Natural killer cell (primary cell): ENCODE measurements around the gene FOXC1. TPM values are rescaled to one million over a fixed set of nuclear protein-coding genes. Genes with fewer than 3 reads are reported as not detected.

Experiments used
- ATAC-seq, 3 donors: fragments of 150-1000 bp in 2 of 3; fragments of 200-7000 bp in 1 of 3; cut with Tn5 transposase; 1 replicate in 1 of 3; 2 replicates in 2 of 3; pipeline ENCODE4 v1.10.0; 2021; ENCODE audit warnings: mild to moderate bottlenecking in 2 of 3, moderate library complexity in 2 of 3
- DNase-seq, 2 donors: peaks; one replicate each; pipeline versions ENCODE4 v3.0.0 to v3.0.0-alpha.2; 2013 to 2021; ENCODE audit warnings: mixed read lengths in 1 of 2
- H3K27ac ChIP-seq: one replicate; pipeline ENCODE4 v1.5.1; 2013; ENCODE audit warnings: mild to moderate bottlenecking, low read length
- H3K27me3 ChIP-seq: one replicate; pipeline ENCODE4 v1.6.1; 2013; ENCODE audit warnings: low read length; ENCODE audit not compliant: control insufficient read depth, insufficient read depth
- H3K36me3 ChIP-seq: one replicate; pipeline ENCODE4 v1.6.1; 2013; ENCODE audit warnings: low read length; ENCODE audit not compliant: control insufficient read depth, insufficient read depth
- H3K4me1 ChIP-seq: one replicate; pipeline ENCODE4 v1.6.1; 2013; ENCODE audit warnings: low read length; ENCODE audit not compliant: control insufficient read depth, insufficient read depth
- H3K4me3 ChIP-seq: one replicate; pipeline ENCODE4 v1.5.1; 2013; ENCODE audit warnings: low read length
- H3K9me3 ChIP-seq: one replicate; pipeline ENCODE4 v1.6.1; 2013; ENCODE audit warnings: low read length; ENCODE audit not compliant: control insufficient read depth, insufficient read depth
- H3K27ac Mint-ChIP-seq, 2 donors: one replicate each; pipeline ENCODE4 v1.8.0; 2022; ENCODE audit warnings: mild to moderate bottlenecking in 2 of 2, mixed read lengths in 2 of 2, moderate library complexity in 1 of 2
- H3K27me3 Mint-ChIP-seq, 2 donors: one replicate each; pipeline ENCODE4 v1.8.0; 2022; ENCODE audit warnings: low read depth in 2 of 2, mixed read lengths in 2 of 2
- H3K36me3 Mint-ChIP-seq: one replicate; pipeline ENCODE4 v1.8.0; 2022; ENCODE audit warnings: mixed read lengths
- H3K4me1 Mint-ChIP-seq, 2 donors: one replicate each; pipeline ENCODE4 v1.8.0; 2022; ENCODE audit warnings: mixed read lengths in 2 of 2
- H3K4me3 Mint-ChIP-seq: one replicate; pipeline ENCODE4 v1.8.0; 2022; ENCODE audit warnings: mild to moderate bottlenecking, moderate library complexity, mixed read lengths
- H3K9me3 Mint-ChIP-seq, 2 donors: one replicate each; pipeline ENCODE4 v1.8.0; 2022; ENCODE audit warnings: mixed read lengths in 2 of 2
- CTCF ChIP-seq: fragments of 200-600 bp; IDR thresholded peaks from one replicate; pipeline ENCODE4 v1.8.0; 2022; ENCODE audit warnings: antibody characterized with exemption
- WGBS: methylation state at CpG from one replicate; pipeline ENCODE4 v1.1.7; 2013; ENCODE audit warnings: missing lambda C conversion rate; ENCODE audit not compliant: insufficient coverage; 5-methylcytosine and 5-hydroxymethylcytosine counted together
- intact Hi-C: fragments of 100-400 bp; cut with micrococcal nuclease; formaldehyde crosslinking; loops from one replicate; pipeline ENCODE4 v1.14.2; 2022
- total RNA-seq, 4 donors: library from RNA; stranded (reverse); fragments of 120-200 nt in 1 of 4; gene quantifications; one replicate each; pipeline versions ENCODE4 v1.2.3 to v1.2.4, GENCODE V29; 2013 to 2022

The FOXC1 gene
- total RNA-seq, 3 donors from 2014 or later (not counting 1 experiment from before 2014, with no cell fraction given), result 0.16 to 0.21 TPM; not detected in 1

- H3K27me3 Mint-ChIP-seq, result peaks cover 61 to 67% of the 10 kb centered on the region in 2 donors
- Histone ChIP-seq H3K4me3 (no peak overlapping the region), H3K27ac (no peak overlapping the region), H3K9me3 (no peaks in the 10 kb centered on the region), H3K4me1 (peaks cover 43% of the 10 kb centered on the region), H3K36me3 (no peaks in the 10 kb centered on the region), H3K27me3 (peaks cover 72% of the 10 kb centered on the region)
- no peaks in the 10 kb centered on the region for H3K36me3 Mint-ChIP-seq
- H3K4me1 Mint-ChIP-seq, result peaks cover 29 to 32% of the 10 kb centered on the region in 2 donors
- DNase-seq (peak in 1 of 2 donors; percentile 28), ATAC-seq (no peak)
- TF ChIP-seq CTCF, result no peak
- peak overlapping the region; percentile 67 for H3K4me3 Mint-ChIP-seq
- WGBS, result 5% methylated on average over 65 of the region's 65 CpGs
- no peak overlapping the region for H3K27ac Mint-ChIP-seq
- intact Hi-C loops, result loop anchor here (2.0 kb wide), 3 partner anchors 500 to 1030 kb away; no protein-coding TSS in a partner anchor
- no peaks in the 10 kb centered on the region for H3K9me3 Mint-ChIP-seq
Measured at GRCh38 chr6:1605004-1605892, 4.5 kb upstream of the FOXC1 start.

GRCh38 chr6:1605893-1606779, 3.6 kb upstream of the FOXC1 start:
- H3K4me3 Mint-ChIP-seq, result peak overlapping the region; percentile 57
- H3K4me1 Mint-ChIP-seq, result peaks cover 33 to 36% of the 10 kb centered on the region in 2 donors
- intact Hi-C loops, result loop anchor here (2.0 kb wide), 3 partner anchors 499 to 1029 kb away; no protein-coding TSS in a partner anchor
- no peak overlapping the region for H3K27ac Mint-ChIP-seq
- TF ChIP-seq CTCF, result no peak
- Histone ChIP-seq H3K4me1 (peaks cover 48% of the 10 kb centered on the region), H3K27ac (no peak overlapping the region), H3K27me3 (peaks cover 70% of the 10 kb centered on the region), H3K4me3 (no peak overlapping the region), H3K9me3 (no peaks in the 10 kb centered on the region), H3K36me3 (no peaks in the 10 kb centered on the region)
- WGBS, result 13% methylated on average over 26 of the region's 26 CpGs
- H3K36me3 Mint-ChIP-seq, result no peaks in the 10 kb centered on the region
- DNase-seq, result peak in 1 of 2 donors; percentile 17
- ATAC-seq, result no peak
- no peaks in the 10 kb centered on the region for H3K9me3 Mint-ChIP-seq
- peaks cover 56 to 59% of the 10 kb centered on the region in 2 donors for H3K27me3 Mint-ChIP-seq

- intact Hi-C loops, result no loop called here
- Mint-ChIP-seq H3K9me3 (no peaks in the 10 kb centered on the region), H3K4me3 (peak overlapping the region; percentile 68), H3K27me3 (peaks cover 54 to 59% of the 10 kb centered on the region in 2 donors), H3K27ac (no peak overlapping the region), H3K36me3 (no peaks in the 10 kb centered on the region), H3K4me1 (peaks cover 35 to 38% of the 10 kb centered on the region in 2 donors)
- peaks cover 50% of the 10 kb centered on the region for H3K4me1 ChIP-seq
- no peak overlapping the region for H3K27ac ChIP-seq
- no peaks in the 10 kb centered on the region for H3K36me3 ChIP-seq
- 9% methylated on average over 22 of the region's 22 CpGs for WGBS
- no peak for TF ChIP-seq CTCF
- no peak overlapping the region for H3K4me3 ChIP-seq
- H3K27me3 ChIP-seq, result peaks cover 67% of the 10 kb centered on the region
- DNase-seq, result peak in 1 of 2 donors; percentile 16
- no peak for ATAC-seq
- no peaks in the 10 kb centered on the region for H3K9me3 ChIP-seq
Measured at GRCh38 chr6:1606780-1607515, 2.8 kb upstream of the FOXC1 start.
